Hematopoietic multipotent progenitor cell treated with erythropoietin and hydrocortisone succinate and interleukin-3 and kit ligand, for 4 days (in vitro differentiated cells): ENCODE data around the gene GAS6.

Source experiments
- DNase-seq: peaks from one replicate; pipeline ENCODE4 v3.0.0-alpha.2; 2015

Gene GAS6

GRCh38 chr13:113850722-113851479, 13.0 kb downstream of the GAS6 start:
- DNase-seq = no peak

GRCh38 chr13:113849981-113850721, 13.7 kb downstream of the GAS6 start:
- DNase-seq = no peak

- DNase-seq = no peak
Observed at GRCh38 chr13:113849546-113849945, 14.3 kb downstream of the GAS6 start.

- DNase-seq = no peak
Observed at GRCh38 chr13:113848431-113849260, 15.2 kb downstream of the GAS6 start.

- no peak for DNase-seq
Observed at GRCh38 chr13:113848020-113848419, 15.9 kb downstream of the GAS6 start.

GRCh38 chr13:113846636-113847318, 17.1 kb downstream of the GAS6 start:
- no peak for DNase-seq

- no peak for DNase-seq
Observed at GRCh38 chr13:113845723-113846635, 17.9 kb downstream of the GAS6 start.

GRCh38 chr13:113845055-113845454, 18.8 kb downstream of the GAS6 start:
- DNase-seq = no peak

GRCh38 chr13:113843864-113844556, 19.9 kb downstream of the GAS6 start:
- DNase-seq = peak; percentile 60

GRCh38 chr13:113843063-113843654, 20.7 kb downstream of the GAS6 start:
- no peak for DNase-seq

- DNase-seq = no peak
Observed at GRCh38 chr13:113842336-113843062, 21.4 kb downstream of the GAS6 start.

- DNase-seq = no peak
Observed at GRCh38 chr13:113841353-113841650, 22.6 kb downstream of the GAS6 start.

GRCh38 chr13:113840541-113841352, 23.1 kb downstream of the GAS6 start:
- DNase-seq = no peak

GRCh38 chr13:113839536-113840204, 24.2 kb downstream of the GAS6 start:
- no peak for DNase-seq

GRCh38 chr13:113838711-113839201, 25.1 kb downstream of the GAS6 start:
- no peak for DNase-seq

- no peak for DNase-seq
Observed at GRCh38 chr13:113837560-113838355, 26.1 kb downstream of the GAS6 start.

GRCh38 chr13:113836768-113837559, 26.9 kb downstream of the GAS6 start:
- no peak for DNase-seq
